Measurements from ENCODE around the gene NFATC1. TPM values are rescaled to one million over a fixed set of nuclear protein-coding genes. Genes with fewer than 3 reads are reported as not detected.
A peak's percentile ranks its signal among the peaks of the same experiment; 100 is the strongest.

The NFATC1 gene
- total and polyA plus RNA-seq, 2 experiments from 2014 or later, result 4.2 to 11.3 TPM

- peak overlapping the region; percentile 90 for H3K27ac ChIP-seq
- H3K36me3 ChIP-seq (replicated peaks; ENCODE audit: insufficient read depth, low read depth), result no peaks in the 10 kb centered on the region
- H2AFZ ChIP-seq, result peak overlapping the region; percentile 33
- TF ChIP-seq CTCF (IDR thresholded peaks at IDR 0.05; ENCODE audit: poor library complexity) (no peak), EZH2phosphoT487 (IDR thresholded peaks at IDR 0.05; ENCODE audit: low read depth, severe bottlenecking, unreplicated experiment) (no peak), EZH2 (IDR thresholded peaks at IDR 0.05; ENCODE audit: borderline replicate concordance) (no peak)
- no peaks in the 10 kb centered on the region for H3K9me3 ChIP-seq (ENCODE audit: low read depth)
- peaks cover 13% of the 10 kb centered on the region for H3K4me1 ChIP-seq (ENCODE audit: insufficient read depth)
- WGBS (ENCODE audit: low lambda C conversion rate, missing lambda C conversion rate), result 45% methylated on average over 28 of the region's 28 CpGs
- H3K79me2 ChIP-seq, result no peaks in the 10 kb centered on the region
- H3K4me3 ChIP-seq, result no peak overlapping the region
- DNase-seq (ENCODE audit: low spot score), result peak; percentile 69
- peak overlapping the region; percentile 52 for H3K4me2 ChIP-seq
- no peaks in the 10 kb centered on the region for H4K20me1 ChIP-seq (ENCODE audit: insufficient read depth, poor library complexity, severe bottlenecking)
- H3K27me3 ChIP-seq, result no peaks in the 10 kb centered on the region
- no peaks in the 10 kb centered on the region for H3K9me2 ChIP-seq (replicated peaks; ENCODE audit: insufficient read depth)
These were observed 171.9 kb downstream of the NFATC1 start for GRCh38 chr18:79567481-79568147.

- Histone ChIP-seq H3K4me2 (no peak overlapping the region), H3K4me1 (ENCODE audit: insufficient read depth) (peaks cover 13% of the 10 kb centered on the region), H3K36me3 (replicated peaks; ENCODE audit: insufficient read depth, low read depth) (no peaks in the 10 kb centered on the region), H4K20me1 (ENCODE audit: insufficient read depth, poor library complexity, severe bottlenecking) (no peaks in the 10 kb centered on the region), H3K9me2 (replicated peaks; ENCODE audit: insufficient read depth) (no peaks in the 10 kb centered on the region), H3K27ac (peak overlapping the region; percentile 90), H3K79me2 (no peaks in the 10 kb centered on the region), H3K27me3 (no peaks in the 10 kb centered on the region), H3K4me3 (no peak overlapping the region), H3K9me3 (ENCODE audit: low read depth) (no peaks in the 10 kb centered on the region), H2AFZ (no peak overlapping the region)
- WGBS (ENCODE audit: low lambda C conversion rate, missing lambda C conversion rate), result 89% methylated on average over 13 of the region's 13 CpGs
- no peak for TF ChIP-seq EZH2 (IDR thresholded peaks at IDR 0.05; ENCODE audit: borderline replicate concordance)
- TF ChIP-seq EZH2phosphoT487 (IDR thresholded peaks at IDR 0.05; ENCODE audit: low read depth, severe bottlenecking, unreplicated experiment), result no peak
- no peak for TF ChIP-seq CTCF (IDR thresholded peaks at IDR 0.05; ENCODE audit: poor library complexity)
- DNase-seq (ENCODE audit: low spot score), result no peak
These were observed 172.9 kb downstream of the NFATC1 start for GRCh38 chr18:79568543-79569205.

- Histone ChIP-seq H3K9me2 (replicated peaks; ENCODE audit: insufficient read depth) (no peaks in the 10 kb centered on the region), H3K27ac (no peak overlapping the region), H3K9me3 (ENCODE audit: low read depth) (no peaks in the 10 kb centered on the region), H3K27me3 (no peaks in the 10 kb centered on the region), H3K79me2 (no peaks in the 10 kb centered on the region), H3K36me3 (replicated peaks; ENCODE audit: insufficient read depth, low read depth) (no peaks in the 10 kb centered on the region), H3K4me1 (ENCODE audit: insufficient read depth) (peaks cover 13% of the 10 kb centered on the region), H3K4me2 (no peak overlapping the region), H2AFZ (no peak overlapping the region), H4K20me1 (ENCODE audit: insufficient read depth, poor library complexity, severe bottlenecking) (no peaks in the 10 kb centered on the region), H3K4me3 (no peak overlapping the region)
- TF ChIP-seq EZH2phosphoT487 (IDR thresholded peaks at IDR 0.05; ENCODE audit: low read depth, severe bottlenecking, unreplicated experiment) (no peak), CTCF (IDR thresholded peaks at IDR 0.05; ENCODE audit: poor library complexity) (no peak), EZH2 (IDR thresholded peaks at IDR 0.05; ENCODE audit: borderline replicate concordance) (no peak)
- DNase-seq (ENCODE audit: low spot score), result no peak
- 94% methylated on average over 18 of the region's 18 CpGs for WGBS (ENCODE audit: low lambda C conversion rate, missing lambda C conversion rate)
These were observed 174.0 kb downstream of the NFATC1 start for GRCh38 chr18:79569720-79570119.
